Measurements from ENCODE around the gene SGIP1.

The SGIP1 gene

GRCh38 chr1:66729119-66729518 lies 195.2 kb downstream of the SGIP1 start:
- H3K4me3 Mint-ChIP-seq, result no peak overlapping the region
- peaks cover 11% of the 10 kb centered on the region for H3K27me3 Mint-ChIP-seq (ENCODE audit: low read depth)
- H3K36me3 Mint-ChIP-seq (ENCODE audit: low read depth), result no peaks in the 10 kb centered on the region
- H3K4me1 Mint-ChIP-seq, result peaks cover 5% of the 10 kb centered on the region
- no peak overlapping the region for H3K27ac Mint-ChIP-seq
- no peak for TF ChIP-seq CTCF (IDR thresholded peaks at IDR 0.05; ENCODE audit: unreplicated experiment in 3 of 3)
- H3K9me3 Mint-ChIP-seq, result no peaks in the 10 kb centered on the region

- Mint-ChIP-seq H3K9me3 (no peaks in the 10 kb centered on the region), H3K4me1 (peaks cover 5% of the 10 kb centered on the region), H3K36me3 (ENCODE audit: low read depth) (no peaks in the 10 kb centered on the region), H3K27ac (no peak overlapping the region), H3K4me3 (no peak overlapping the region), H3K27me3 (ENCODE audit: low read depth) (peaks cover 11% of the 10 kb centered on the region)
- no peak for TF ChIP-seq CTCF (IDR thresholded peaks at IDR 0.05; ENCODE audit: unreplicated experiment in 3 of 3)
Observed at GRCh38 chr1:66729523-66729922, 195.6 kb downstream of the SGIP1 start.

- no peak for TF ChIP-seq CTCF (IDR thresholded peaks at IDR 0.05; ENCODE audit: unreplicated experiment in 3 of 3)
- H3K27ac Mint-ChIP-seq, result no peak overlapping the region
- H3K4me3 Mint-ChIP-seq, result no peak overlapping the region
- H3K9me3 Mint-ChIP-seq, result no peaks in the 10 kb centered on the region
- no peaks in the 10 kb centered on the region for H3K36me3 Mint-ChIP-seq (ENCODE audit: low read depth)
- H3K27me3 Mint-ChIP-seq (ENCODE audit: low read depth), result peaks cover 11% of the 10 kb centered on the region
- H3K4me1 Mint-ChIP-seq, result peaks cover 5% of the 10 kb centered on the region
Observed at GRCh38 chr1:66730462-66730861, 196.5 kb downstream of the SGIP1 start.

- no peaks in the 10 kb centered on the region for H3K9me3 Mint-ChIP-seq
- no peaks in the 10 kb centered on the region for H3K36me3 Mint-ChIP-seq (ENCODE audit: low read depth)
- no peak overlapping the region for H3K4me3 Mint-ChIP-seq
- no peak overlapping the region for H3K27ac Mint-ChIP-seq
- H3K27me3 Mint-ChIP-seq (ENCODE audit: low read depth), result peaks cover 6% of the 10 kb centered on the region
- TF ChIP-seq CTCF (IDR thresholded peaks at IDR 0.05; ENCODE audit: unreplicated experiment in 3 of 3), result no peak
- no peaks in the 10 kb centered on the region for H3K4me1 Mint-ChIP-seq
Observed at GRCh38 chr1:66731170-66731865, 197.4 kb downstream of the SGIP1 start.

- H3K9me3 Mint-ChIP-seq, result no peaks in the 10 kb centered on the region
- peaks cover 4% of the 10 kb centered on the region for H3K27me3 Mint-ChIP-seq (ENCODE audit: low read depth)
- H3K4me3 Mint-ChIP-seq, result no peak overlapping the region
- no peak overlapping the region for H3K27ac Mint-ChIP-seq
- no peaks in the 10 kb centered on the region for H3K36me3 Mint-ChIP-seq (ENCODE audit: low read depth)
- no peaks in the 10 kb centered on the region for H3K4me1 Mint-ChIP-seq
- TF ChIP-seq CTCF (IDR thresholded peaks at IDR 0.05; ENCODE audit: unreplicated experiment in 3 of 3), result no peak
Observed at GRCh38 chr1:66732407-66733166, 198.6 kb downstream of the SGIP1 start.
